HG02884 (cell line): Measurements from ENCODE around the gene SDK1.
"Not testable (repeated sequence)": the region's sequence is repeated elsewhere in the genome, so short reads cannot be mapped to it uniquely, and the experiment has no call there.

ENCODE experiments used
- ATAC-seq: cut with Tn5 transposase; IDR thresholded peaks from one replicate; pipeline ENCODE4 v1.9.1; 2021; ENCODE audit warnings: mild to moderate bottlenecking, moderate library complexity; ENCODE audit not compliant: unreplicated experiment

SDK1 gene

GRCh38 chr7:4245866-4246470 lies 944.9 kb downstream of the SDK1 start:
- no peak for ATAC-seq

DNA sequence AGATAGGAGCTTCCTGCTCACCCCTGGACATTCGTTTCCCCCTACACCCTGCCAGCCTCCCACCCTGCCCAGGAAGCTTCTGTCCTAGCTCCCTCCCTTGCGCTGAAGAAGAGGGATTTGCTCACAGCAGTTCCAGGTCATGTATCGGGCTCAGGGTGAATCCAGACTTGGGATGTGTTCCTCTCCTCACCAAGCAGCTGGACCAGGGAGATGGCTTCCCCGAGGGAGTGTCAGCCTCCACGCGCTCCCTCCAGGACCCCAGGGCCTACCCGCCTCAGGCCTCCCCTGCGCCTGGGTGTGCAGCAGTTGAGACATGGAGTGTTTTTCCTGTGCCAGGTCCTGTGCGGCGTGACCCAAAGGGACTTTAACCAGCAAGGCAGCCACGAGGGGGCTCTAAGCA lies 945.5 kb downstream of the SDK1 start:
- ATAC-seq = no peak

DNA sequence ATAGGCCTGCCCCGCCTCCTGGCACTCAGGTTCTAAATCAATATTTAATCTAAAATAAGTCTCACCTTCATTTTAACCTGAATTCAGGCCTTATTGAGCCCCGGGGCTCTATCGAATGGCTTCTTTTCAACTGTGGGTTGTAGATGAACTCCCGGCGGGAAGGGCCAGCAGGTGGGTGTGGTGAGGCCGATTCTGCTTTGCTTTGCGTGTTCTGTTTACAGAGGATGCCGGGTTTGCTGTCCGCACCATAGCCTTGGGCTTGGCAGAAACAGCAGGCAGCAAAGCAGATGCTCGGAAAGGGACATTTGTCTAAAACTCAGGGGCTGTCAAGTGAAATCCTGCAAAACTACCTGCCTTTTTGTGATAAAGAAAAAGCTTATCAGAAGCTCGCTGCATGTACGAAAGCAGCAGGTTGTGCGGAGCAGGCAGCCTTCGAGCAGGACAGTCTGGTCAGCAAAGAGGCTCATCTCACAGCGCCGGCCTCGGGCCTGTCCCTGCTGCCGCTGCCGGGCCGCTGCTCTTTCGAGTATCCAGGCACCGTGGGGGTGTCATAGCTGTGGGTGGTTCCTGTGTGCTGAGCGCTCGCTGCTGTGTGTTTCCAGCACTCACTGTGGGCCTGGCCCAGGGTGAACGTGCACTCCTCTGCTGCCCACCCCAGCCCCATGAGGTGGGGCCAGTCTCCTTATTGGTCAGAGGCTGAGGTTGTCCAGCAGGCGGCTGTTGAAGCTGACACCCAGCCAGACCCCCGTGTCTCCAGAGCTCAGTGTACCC lies 946.2 kb downstream of the SDK1 start:
- ATAC-seq = no peak

DNA sequence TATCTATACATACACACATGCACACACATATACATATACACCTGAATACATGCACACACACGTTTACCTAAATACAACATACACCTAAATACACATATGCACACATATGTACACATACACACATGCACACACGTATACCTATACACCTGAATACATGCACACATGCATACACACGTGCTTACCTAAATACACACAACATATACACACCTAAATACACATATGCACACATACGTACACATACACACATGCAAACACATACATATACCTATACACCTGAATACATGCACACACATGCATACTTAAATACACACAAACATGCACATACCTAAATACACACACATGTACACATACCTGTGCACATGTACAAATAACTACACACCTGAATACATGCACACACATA lies 947.2 kb downstream of the SDK1 start:
- ATAC-seq = no peak

GRCh38 chr7:4249241-4249640 lies 948.2 kb downstream of the SDK1 start:
- ATAC-seq = no peak

- ATAC-seq = no peak
Observed at GRCh38 chr7:4255336-4255735, 954.3 kb downstream of the SDK1 start.

GRCh38 chr7:4256286-4256685 lies 955.2 kb downstream of the SDK1 start:
- ATAC-seq = no peak

GRCh38 chr7:4257146-4258111 lies 956.4 kb downstream of the SDK1 start:
- no peak for ATAC-seq

DNA sequence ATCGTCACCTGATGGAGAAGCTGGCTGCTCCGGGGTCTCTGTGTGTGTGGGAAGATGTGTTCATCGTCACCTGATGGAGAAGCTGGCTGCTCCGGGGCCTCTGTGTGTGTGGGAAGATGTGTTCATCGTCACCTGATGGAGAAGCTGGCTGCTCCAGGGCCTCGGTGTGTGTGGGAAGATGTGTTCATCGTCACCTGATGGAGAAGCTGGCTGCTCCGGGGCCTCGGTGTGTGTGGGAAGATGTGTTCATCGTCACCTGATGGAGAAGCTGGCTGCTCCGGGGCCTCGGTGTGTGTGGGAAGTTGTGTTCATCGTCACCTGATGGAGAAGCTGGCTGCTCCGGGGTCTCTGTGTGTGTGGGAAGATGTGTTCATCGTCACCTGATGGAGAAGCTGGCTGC lies 959.1 kb downstream of the SDK1 start:
- not testable (repeated sequence) for ATAC-seq

- ATAC-seq = no peak
Observed at GRCh38 chr7:4260867-4261600, 960.0 kb downstream of the SDK1 start.

DNA sequence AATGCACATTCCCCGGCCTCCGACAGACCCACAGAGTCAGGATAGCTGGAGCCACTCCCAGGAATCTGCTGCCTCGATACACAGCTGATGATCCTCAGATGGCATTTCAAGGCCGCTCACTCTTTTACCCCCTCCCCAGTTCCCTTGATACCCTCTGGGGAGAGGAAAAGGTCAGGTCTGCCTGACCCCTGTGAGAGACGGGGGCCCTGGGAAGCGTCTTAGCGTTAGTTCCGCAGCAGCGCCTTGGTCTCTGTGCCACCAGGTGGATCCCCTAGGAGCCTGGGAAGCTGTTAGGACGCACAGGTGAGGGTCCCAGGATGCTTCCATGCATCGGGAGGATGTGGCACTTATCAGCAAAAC lies 960.5 kb downstream of the SDK1 start:
- ATAC-seq = no peak

DNA sequence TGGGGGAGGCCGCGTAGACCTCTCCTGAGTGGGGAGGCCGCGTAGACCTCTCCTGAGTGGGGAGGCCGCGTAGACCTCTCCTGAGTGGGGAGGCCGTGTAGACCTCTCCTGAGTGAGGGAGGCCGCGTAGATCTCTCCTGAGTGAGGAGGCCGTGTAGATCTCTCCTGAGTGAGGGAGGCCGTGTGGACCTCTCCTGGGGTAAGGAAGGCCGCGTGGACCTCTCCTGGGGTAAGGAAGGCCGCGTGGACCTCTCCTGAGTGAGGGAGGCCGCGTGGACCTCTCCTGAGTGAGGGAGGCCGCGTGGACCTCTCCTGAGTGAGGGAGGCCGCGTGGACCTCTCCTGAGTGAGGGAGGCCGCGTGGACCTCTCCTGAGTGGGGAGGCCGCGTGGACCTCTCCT lies 963.2 kb downstream of the SDK1 start:
- ATAC-seq = not testable (repeated sequence)

GRCh38 chr7:4265066-4265465 lies 964.0 kb downstream of the SDK1 start:
- ATAC-seq = no peak

GRCh38 chr7:4265676-4266075 lies 964.6 kb downstream of the SDK1 start:
- ATAC-seq = no peak

DNA sequence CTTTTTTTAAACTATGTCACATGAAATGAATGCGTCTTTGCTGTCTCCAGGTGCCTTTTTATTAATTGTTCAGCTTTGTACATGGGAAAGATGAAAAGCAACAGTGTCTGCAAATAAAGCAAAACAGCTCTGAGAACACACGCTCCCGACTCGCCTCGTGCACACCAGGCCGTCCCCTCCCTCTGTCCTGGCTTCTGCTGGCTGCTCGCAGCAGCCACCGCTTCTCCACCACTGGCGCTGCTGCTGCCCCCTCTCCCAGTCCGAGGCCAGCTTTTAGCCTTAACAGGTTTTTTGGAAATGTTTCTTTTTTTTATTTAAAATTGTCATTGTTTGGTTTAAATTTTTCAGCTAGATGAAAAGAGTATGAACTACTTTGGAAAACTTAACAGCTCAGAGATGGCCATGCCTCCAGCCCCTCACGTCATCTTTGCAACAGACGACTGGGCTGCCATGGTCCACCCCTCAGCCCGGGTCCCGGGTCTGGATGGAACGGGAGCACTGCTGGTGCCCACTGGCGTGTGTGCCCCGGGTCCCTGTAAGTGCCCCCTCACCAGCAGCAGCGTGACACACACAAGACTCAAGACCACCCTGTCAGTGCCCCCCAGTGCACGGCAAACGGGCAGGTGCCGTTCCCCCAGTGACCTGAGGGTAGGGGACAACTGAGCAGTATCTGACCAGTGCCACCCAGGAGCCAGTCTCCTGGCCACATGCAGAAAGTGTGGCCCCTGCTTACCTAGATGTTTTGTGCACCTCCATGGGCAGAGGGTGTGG lies 965.4 kb downstream of the SDK1 start:
- no peak for ATAC-seq

DNA sequence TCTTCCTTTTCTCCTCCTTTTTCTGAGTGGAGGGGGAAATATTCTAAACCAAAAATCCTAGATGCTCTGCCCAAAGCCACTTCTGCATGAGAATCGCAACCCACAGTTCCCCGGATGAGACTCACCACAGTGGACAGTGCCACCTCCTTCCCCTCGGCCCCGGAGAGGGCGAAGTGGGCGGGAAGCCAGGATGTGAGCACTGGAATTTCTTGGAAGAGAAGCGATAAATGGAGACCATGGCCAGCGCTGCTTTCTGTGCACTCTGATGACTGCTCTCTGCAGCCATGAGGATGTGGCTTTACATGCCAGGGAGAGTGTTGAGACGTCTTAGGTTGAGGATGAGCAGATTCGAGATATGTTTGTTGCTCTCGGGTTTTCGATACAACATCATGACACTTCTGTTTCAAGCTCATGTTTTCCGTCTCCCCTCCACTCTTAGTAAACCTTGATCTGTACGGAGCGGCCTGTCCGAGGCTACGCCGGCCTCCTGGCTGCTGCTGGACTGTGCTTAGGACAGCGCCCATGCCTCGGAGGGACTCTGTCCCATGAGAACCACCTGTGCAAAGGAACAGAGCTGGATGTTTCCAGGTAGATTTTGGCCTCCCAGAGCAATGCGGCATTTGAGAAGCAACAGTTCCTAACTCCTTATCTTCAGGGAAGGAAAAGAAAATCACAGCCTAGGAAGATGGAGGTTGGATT lies 966.4 kb downstream of the SDK1 start:
- no peak for ATAC-seq

DNA sequence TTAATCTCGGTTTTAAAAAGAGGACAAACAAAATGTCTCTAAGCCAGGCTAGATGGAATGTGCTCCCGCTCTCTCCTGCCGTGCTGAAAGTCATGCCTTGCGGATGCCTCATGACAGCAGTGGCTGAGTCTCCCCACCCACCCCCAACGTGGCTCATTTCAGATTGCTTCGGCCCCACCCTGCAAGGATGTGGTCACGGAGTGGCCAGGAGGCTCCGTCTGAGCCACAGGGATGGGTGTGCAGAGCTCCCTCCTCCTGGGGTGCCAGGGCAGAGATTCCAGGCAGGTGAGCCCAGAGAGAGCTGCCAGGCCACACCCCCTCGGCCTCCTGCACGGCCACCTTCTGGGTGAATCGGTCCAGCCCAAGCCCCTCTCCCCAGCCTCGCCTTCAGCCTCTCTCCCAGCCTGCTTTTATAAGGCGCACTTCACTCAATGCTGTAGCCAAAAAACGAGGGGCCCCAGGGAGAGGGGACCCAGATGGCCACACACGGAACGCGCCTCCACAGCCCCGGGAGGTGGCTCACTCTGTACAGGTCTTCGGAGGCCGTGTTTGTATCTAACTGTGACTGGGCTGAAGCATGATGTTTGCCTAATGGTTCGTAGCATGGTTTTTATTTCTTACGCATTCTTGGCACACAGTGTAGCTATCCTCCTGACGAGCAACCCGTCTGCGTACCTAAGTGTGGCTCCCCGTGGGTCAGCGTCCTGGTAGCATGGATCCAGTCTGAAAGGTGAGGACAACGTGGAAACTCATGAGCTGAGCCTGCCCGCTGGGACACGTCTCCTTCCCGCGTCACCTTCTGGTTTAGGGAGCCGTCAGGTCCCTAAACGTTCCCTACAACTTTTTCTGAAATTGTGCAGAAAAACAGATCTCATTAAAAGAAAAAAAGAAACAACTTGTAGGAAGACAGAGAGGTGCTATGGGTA lies 967.3 kb downstream of the SDK1 start:
- no peak for ATAC-seq

DNA sequence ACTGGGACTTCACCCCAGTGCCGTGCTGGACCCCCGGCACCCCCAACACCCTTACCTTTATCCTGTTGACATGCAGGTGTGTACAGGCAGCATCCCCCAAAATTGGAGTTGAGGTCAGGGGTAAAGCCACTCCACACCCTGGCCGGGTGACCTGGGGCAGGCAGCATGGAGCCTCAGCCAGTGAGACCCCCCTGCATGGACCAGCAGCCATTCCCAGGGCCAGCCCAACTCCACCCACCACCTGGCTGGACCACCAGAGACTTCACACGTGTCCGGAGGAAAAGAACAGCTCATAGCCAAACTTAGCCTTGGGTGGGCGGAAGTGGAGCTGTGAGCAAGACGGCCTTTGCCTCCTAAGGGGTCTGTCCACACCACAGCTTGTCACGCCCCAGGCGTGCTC lies 968.0 kb downstream of the SDK1 start:
- no peak for ATAC-seq

GRCh38 chr7:4269746-4270145 lies 968.7 kb downstream of the SDK1 start:
- no peak for ATAC-seq
